HepG2 (cell line): Measurements from ENCODE around the gene SAPCD1. TPM values are rescaled to one million over a fixed set of nuclear protein-coding genes. Genes with fewer than 3 reads are reported as not detected.

Experiments
- ATF4 ChIP-seq, 2 experiments: fragments of 450-650 bp in 1 of 2; sonication (generic) in 1 of 2; formaldehyde crosslinking; IDR thresholded peaks; 2 replicates each; pipeline versions ENCODE4 v1.5.0 to v1.8.0; 2020 to 2022; ENCODE audit warnings: mild to moderate bottlenecking in 1 of 2, missing genetic modification reagents in 1 of 2
- ATF7 ChIP-seq, 2 experiments: fragments of 450-650 bp in 1 of 2; sonication (generic) in 1 of 2; formaldehyde crosslinking in 1 of 2; IDR thresholded peaks; 2 replicates each; pipeline versions ENCODE4 v1.4.0 to v1.6.1; 2016 to 2020; ENCODE audit warnings: antibody characterized with exemption in 1 of 2, mild to moderate bottlenecking in 1 of 2, missing genetic modification reagents in 1 of 2
- CBX1 ChIP-seq: IDR thresholded peaks from one replicate; pipeline ENCODE4 v1.6.1; 2016; ENCODE audit warnings: antibody characterized with exemption, low read depth
- CBX2 ChIP-seq, 2 experiments: fragments of 200-600 bp in 1 of 2; sonication (generic); formaldehyde crosslinking in 1 of 2; IDR thresholded peaks; 2 replicates each; pipeline versions ENCODE4 v1.7.0 to v1.8.1; 2018 to 2022; ENCODE audit warnings: low read depth in 2 of 2, low read length in 1 of 2, mild to moderate bottlenecking in 1 of 2, missing genetic modification reagents in 1 of 2
- HMGXB4 ChIP-seq, 2 experiments: sonication (generic) in 1 of 2; formaldehyde crosslinking in 1 of 2; IDR thresholded peaks; 2 replicates each; pipeline versions ENCODE4 v1.4.0 to v1.6.1; 2018 to 2020; ENCODE audit warnings: missing genetic modification reagents in 2 of 2, borderline replicate concordance in 1 of 2, low read depth in 1 of 2, mild to moderate bottlenecking in 1 of 2, missing biosample characterization in 1 of 2
- MLXIP ChIP-seq: sonication (generic); formaldehyde crosslinking; IDR thresholded peaks from 2 replicates; pipeline ENCODE4 v1.9.0; 2021; ENCODE audit warnings: missing genetic modification reagents, borderline replicate concordance
- NCOR1 ChIP-seq: fragments of 200-600 bp; sonication (generic); IDR thresholded peaks from 2 replicates; pipeline ENCODE4 v1.7.0; 2017; ENCODE audit warnings: antibody characterized with exemption, low read length, borderline replicate concordance
- PHB2 ChIP-seq: fragments of 450-650 bp; IDR thresholded peaks from 2 replicates; pipeline ENCODE4 v1.6.1; 2018; ENCODE audit not compliant: partially characterized antibody
- PRPF4 ChIP-seq: fragments of 200-400 bp; formaldehyde crosslinking; IDR thresholded peaks from 2 replicates; pipeline ENCODE4 v1.6.1; 2016; ENCODE audit warnings: low read length, low read depth; ENCODE audit not compliant: poor library complexity, severe bottlenecking
- SP140L ChIP-seq: sonication (generic); formaldehyde crosslinking; IDR thresholded peaks from 2 replicates; pipeline ENCODE4 v1.4.0; 2020; ENCODE audit warnings: missing genetic modification reagents, borderline replicate concordance
- SRSF1 ChIP-seq: fragments of 200-400 bp; formaldehyde crosslinking; optimal IDR thresholded peaks from 2 replicates; pipeline ENCODE3; 2017; ENCODE audit warnings: mild to moderate bottlenecking, low read depth, low read length, moderate library complexity
- SRY ChIP-seq: sonication (generic); formaldehyde crosslinking; IDR thresholded peaks from 2 replicates; pipeline ENCODE4 v1.8.0; 2022; ENCODE audit warnings: mild to moderate bottlenecking, missing genetic modification reagents
- TRAFD1 ChIP-seq: sonication (generic); formaldehyde crosslinking; IDR thresholded peaks from 2 replicates; pipeline ENCODE4 v1.5.1; 2020; ENCODE audit warnings: missing genetic modification reagents, mild to moderate bottlenecking, borderline replicate concordance
- TSC22D2 ChIP-seq: sonication (generic); formaldehyde crosslinking; IDR thresholded peaks from 2 replicates; pipeline ENCODE4 v1.5.1; 2020; ENCODE audit warnings: missing genetic modification reagents, mild to moderate bottlenecking, borderline replicate concordance
- ZNF441 ChIP-seq: sonication (generic); formaldehyde crosslinking; IDR thresholded peaks from 2 replicates; pipeline ENCODE4 v1.7.0; 2021; ENCODE audit warnings: missing genetic modification reagents, borderline replicate concordance
- ZNF605 ChIP-seq: sonication (generic); formaldehyde crosslinking; IDR thresholded peaks from 2 replicates; pipeline ENCODE4 v1.8.0; 2022; ENCODE audit warnings: mild to moderate bottlenecking, missing genetic modification reagents
- ZNF616 ChIP-seq: sonication (generic); formaldehyde crosslinking; IDR thresholded peaks from 2 replicates; pipeline ENCODE4 v1.5.0; 2020; ENCODE audit warnings: low read depth, mild to moderate bottlenecking, missing genetic modification reagents
- ZNF770 ChIP-seq: sonication (generic); formaldehyde crosslinking; IDR thresholded peaks from 2 replicates; pipeline ENCODE4 v1.5.0; 2020; ENCODE audit warnings: mild to moderate bottlenecking, missing genetic modification reagents
- polyA plus RNA-seq, 8 experiments: library from polyadenylated mRNA; depleted of rRNA in 3 of 8; stranded (reverse) in 7 of 8; unstranded in 1 of 8; fragments of >200 nt; fragmentation: Illumina TruSeq in 4 of 8; extraction: Trizol in 4 of 8; gene quantifications; 2 replicates each; pipeline versions ENCODE4 v1.2.1 to v1.2.3, GENCODE V29; 2011 to 2016; ENCODE audit warnings: low read depth in 4 of 8, missing spikeins in 1 of 8, mixed read lengths in 1 of 8; ENCODE audit not compliant: insufficient read depth in 1 of 8
- total RNA-seq, 5 experiments: library from RNA; depleted of rRNA; stranded (reverse); fragments of >200 nt; fragmentation: Illumina TruSeq; extraction: Trizol; gene quantifications; 2 replicates each; pipeline ENCODE4 v1.2.3, GENCODE V29; 2016; ENCODE audit warnings: low read depth in 1 of 5

The SAPCD1 gene
- total and polyA plus RNA-seq, 2 of the 13 experiments (the other 11 are each of a cell fraction or from before 2014, with no cell fraction given) = 2.5 to 3.9 TPM

- TF ChIP-seq ATF4 (CRISPR knock-in tag; IDR thresholded peaks at IDR 0.05) (no peak), PRPF4 (no peak), ZNF605 (CRISPR knock-in tag) (peak; percentile 57; the same call in 1 of the 2 replicates), MLXIP (0 out of 2 replicates have a peak, but pooled peaks have one; percentile 21), SRSF1 (no peak), HMGXB4 (CRISPR knock-in tag; IDR thresholded peaks at IDR 0.05; ENCODE audit: borderline replicate concordance in 1 of 2, low read depth in 1 of 2) (no peak; a peak in 2 of 4 replicates), ZNF441 (CRISPR knock-in tag) (peak; percentile 6; the same call in 1 of the 2 replicates), ATF7 (IDR thresholded peaks at IDR 0.05) (no peak), ATF7 (CRISPR knock-in tag; IDR thresholded peaks at IDR 0.05) (no peak), SRY (CRISPR knock-in tag) (peak; percentile 11; the same call in 1 of the 2 replicates), SP140L (CRISPR knock-in tag) (no peak), ZNF616 (CRISPR knock-in tag) (0 out of 2 replicates have a peak, but pooled peaks have one; percentile 15), TRAFD1 (CRISPR knock-in tag) (no peak), NCOR1 (peak; percentile 4; the same call in 1 of the 2 replicates), PHB2 (no peak), TSC22D2 (CRISPR knock-in tag) (peak; percentile 13; the same call in 1 of the 2 replicates), CBX1 (peak; percentile 1), ZNF770 (peak; percentile 33; the same call in 1 of the 2 replicates), CBX2 (IDR thresholded peaks at IDR 0.05; ENCODE audit: low read depth, low read length) (no peak), CBX2 (CRISPR knock-in tag; IDR thresholded peaks at IDR 0.05; ENCODE audit: low read depth) (0 out of 2 replicates have a peak, but pooled peaks have one; percentile 10)
Observed at GRCh38 chr6:31736768-31737314, 25.6 kb upstream of the SAPCD1 start (continued).
